Measurements from ENCODE around the gene ARHGEF19.
"Not testable (repeated sequence)": the region's sequence is repeated elsewhere in the genome, so short reads cannot be mapped to it uniquely, and the experiment has no call there.

The ARHGEF19 gene

DNA sequence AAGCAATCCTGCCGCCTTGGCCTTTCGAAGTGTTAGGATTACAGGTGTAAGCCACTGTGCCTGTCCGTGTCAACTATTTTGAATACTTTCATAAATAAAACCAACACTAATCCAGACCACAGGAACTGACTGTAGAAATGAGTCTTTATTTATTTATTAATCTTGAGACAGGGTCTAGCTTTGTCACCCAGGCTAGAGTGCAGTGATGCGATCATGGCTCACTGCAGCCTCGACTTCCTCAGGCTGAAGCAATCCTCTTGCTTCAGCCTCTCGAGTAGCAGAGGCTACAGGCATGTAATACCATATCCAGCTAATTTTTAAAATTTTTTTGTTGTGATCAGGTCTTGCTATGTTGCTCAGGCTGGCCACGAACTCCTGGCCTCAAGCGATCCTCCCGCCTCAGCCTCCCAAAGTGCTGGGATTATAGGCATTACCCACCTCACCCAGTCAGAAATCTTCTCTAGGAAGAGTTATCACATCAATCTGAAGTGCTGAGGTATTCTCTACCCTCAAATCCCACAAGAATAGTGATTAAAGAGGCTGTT is 46.2 kb upstream of the ARHGEF19 start:
- no peak for ATAC-seq
- TF ChIP-seq PPARA (CRISPR knock-in tag; IDR thresholded peaks at IDR 0.05; ENCODE audit: borderline replicate concordance) (no peak), ZFP3 (CRISPR knock-in tag; IDR thresholded peaks at IDR 0.05) (no peak), ZNF8 (CRISPR knock-in tag; IDR thresholded peaks at IDR 0.05) (no peak), ZNF565 (CRISPR knock-in tag; conservative IDR thresholded peaks at IDR 0.05; ENCODE audit: low read depth) (no peak), TOX (CRISPR knock-in tag; IDR thresholded peaks at IDR 0.05; ENCODE audit: borderline replicate concordance) (no peak), ZNF70 (CRISPR knock-in tag; IDR thresholded peaks at IDR 0.05) (no peak), ZFP30 (CRISPR knock-in tag; IDR thresholded peaks at IDR 0.05) (no peak), TCF4 (CRISPR knock-in tag; IDR thresholded peaks at IDR 0.05; ENCODE audit: borderline replicate concordance) (no peak), RARB (CRISPR knock-in tag; IDR thresholded peaks at IDR 0.05) (no peak), CSDC2 (CRISPR knock-in tag; IDR thresholded peaks at IDR 0.05) (no peak), BACH2 (CRISPR knock-in tag; IDR thresholded peaks at IDR 0.05; ENCODE audit: borderline replicate concordance) (no peak), OSR1 (CRISPR knock-in tag; IDR thresholded peaks at IDR 0.05) (no peak), SNAI2 (CRISPR knock-in tag; IDR thresholded peaks at IDR 0.05) (no peak)
- TF ChIP-seq, protein P1, sequence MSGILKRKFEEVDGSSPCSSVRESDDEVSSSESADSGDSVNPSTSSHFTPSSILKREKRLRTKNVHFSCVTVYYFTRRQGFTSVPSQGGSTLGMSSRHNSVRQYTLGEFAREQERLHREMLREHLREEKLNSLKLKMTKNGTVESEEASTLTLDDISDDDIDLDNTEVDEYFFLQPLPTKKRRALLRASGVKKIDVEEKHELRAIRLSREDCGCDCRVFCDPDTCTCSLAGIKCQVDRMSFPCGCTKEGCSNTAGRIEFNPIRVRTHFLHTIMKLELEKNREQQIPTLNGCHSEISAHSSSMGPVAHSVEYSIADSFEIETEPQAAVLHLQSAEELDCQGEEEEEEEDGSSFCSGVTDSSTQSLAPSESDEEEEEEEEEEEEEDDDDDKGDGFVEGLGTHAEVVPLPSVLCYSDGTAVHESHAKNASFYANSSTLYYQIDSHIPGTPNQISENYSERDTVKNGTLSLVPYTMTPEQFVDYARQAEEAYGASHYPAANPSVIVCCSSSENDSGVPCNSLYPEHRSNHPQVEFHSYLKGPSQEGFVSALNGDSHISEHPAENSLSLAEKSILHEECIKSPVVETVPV (CRISPR knock-in tag; IDR thresholded peaks at IDR 0.05) = no peak

DNA sequence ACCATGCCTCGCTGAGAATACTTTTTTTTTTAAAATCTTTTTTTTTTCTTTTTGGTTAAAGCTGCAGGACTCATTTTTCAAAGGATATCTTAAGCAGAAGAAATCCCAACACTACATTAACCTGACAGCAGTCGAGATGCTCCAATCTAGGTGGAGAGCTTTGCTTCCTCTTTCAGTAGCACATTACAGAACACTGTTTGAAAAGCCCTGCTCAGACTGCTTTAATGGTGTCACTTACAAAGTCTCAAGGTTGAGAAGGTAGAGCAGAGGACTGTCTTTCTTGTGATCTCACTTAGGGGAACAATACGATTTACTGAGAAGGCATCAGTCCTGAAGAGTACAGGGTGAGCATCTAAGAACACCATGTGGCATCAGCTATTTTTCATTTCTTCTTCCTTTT is 45.5 kb upstream of the ARHGEF19 start:
- ATAC-seq = no peak
- TF ChIP-seq ARNTL (CRISPR knock-in tag; IDR thresholded peaks at IDR 0.05; ENCODE audit: borderline replicate concordance, low read depth) (no peak), ZFP30 (CRISPR knock-in tag; IDR thresholded peaks at IDR 0.05) (no peak), ZNF8 (CRISPR knock-in tag; IDR thresholded peaks at IDR 0.05) (no peak), BACH2 (CRISPR knock-in tag; IDR thresholded peaks at IDR 0.05; ENCODE audit: borderline replicate concordance) (no peak), CSDC2 (CRISPR knock-in tag; IDR thresholded peaks at IDR 0.05) (no peak), TCF4 (CRISPR knock-in tag; IDR thresholded peaks at IDR 0.05; ENCODE audit: borderline replicate concordance) (no peak), ZNF565 (CRISPR knock-in tag; conservative IDR thresholded peaks at IDR 0.05; ENCODE audit: low read depth) (no peak), ESRRG (CRISPR knock-in tag; IDR thresholded peaks at IDR 0.05) (no peak), ZFP3 (CRISPR knock-in tag; IDR thresholded peaks at IDR 0.05) (no peak)

DNA sequence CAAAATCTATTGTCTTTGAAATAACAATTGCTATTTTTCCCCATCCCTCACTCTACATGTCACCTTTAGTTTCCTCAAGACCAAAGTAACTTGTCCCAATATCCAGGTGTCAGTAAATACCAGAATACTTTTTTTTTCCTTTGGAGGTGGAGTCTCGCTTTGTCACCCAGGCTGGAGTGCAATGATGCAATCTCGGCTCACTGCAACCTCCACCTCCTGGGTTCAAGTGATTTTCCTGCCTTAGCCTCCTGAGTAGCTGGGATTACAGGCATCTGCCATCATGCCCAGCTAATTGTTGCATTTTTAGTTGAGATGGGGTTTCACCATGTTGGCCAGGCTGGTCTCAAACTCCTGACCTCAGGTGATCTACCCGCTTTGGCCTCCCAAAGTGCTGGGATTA is 45.1 kb upstream of the ARHGEF19 start:
- not testable (repeated sequence) for ATAC-seq

DNA sequence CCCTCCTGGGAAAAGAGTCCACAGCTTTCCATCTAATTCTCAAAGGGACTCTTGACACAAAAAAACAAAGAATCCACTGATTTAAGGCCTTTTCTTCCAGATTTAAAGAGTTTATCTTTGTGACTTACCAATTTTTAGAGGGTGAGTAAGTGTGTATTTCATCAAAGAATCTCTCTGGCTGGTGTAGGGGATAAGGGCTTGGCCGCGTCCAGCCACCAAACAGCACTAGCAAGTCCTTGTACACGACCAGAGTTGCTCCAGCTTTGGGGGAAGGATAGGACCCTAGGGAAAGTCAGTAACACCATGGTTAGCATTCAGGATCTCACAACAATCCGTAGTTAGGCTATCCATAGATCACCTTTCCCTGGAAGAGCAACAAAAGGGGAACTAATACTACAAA is 44.0 kb upstream of the ARHGEF19 start:
- no peak for TF ChIP-seq RARB (CRISPR knock-in tag; IDR thresholded peaks at IDR 0.05)
- TF ChIP-seq ZNF8 (CRISPR knock-in tag; IDR thresholded peaks at IDR 0.05) = no peak
- TF ChIP-seq ARNTL (CRISPR knock-in tag; IDR thresholded peaks at IDR 0.05; ENCODE audit: borderline replicate concordance, low read depth) = no peak
- TF ChIP-seq ZFP3 (CRISPR knock-in tag; IDR thresholded peaks at IDR 0.05) = no peak
- TF ChIP-seq, protein P2, sequence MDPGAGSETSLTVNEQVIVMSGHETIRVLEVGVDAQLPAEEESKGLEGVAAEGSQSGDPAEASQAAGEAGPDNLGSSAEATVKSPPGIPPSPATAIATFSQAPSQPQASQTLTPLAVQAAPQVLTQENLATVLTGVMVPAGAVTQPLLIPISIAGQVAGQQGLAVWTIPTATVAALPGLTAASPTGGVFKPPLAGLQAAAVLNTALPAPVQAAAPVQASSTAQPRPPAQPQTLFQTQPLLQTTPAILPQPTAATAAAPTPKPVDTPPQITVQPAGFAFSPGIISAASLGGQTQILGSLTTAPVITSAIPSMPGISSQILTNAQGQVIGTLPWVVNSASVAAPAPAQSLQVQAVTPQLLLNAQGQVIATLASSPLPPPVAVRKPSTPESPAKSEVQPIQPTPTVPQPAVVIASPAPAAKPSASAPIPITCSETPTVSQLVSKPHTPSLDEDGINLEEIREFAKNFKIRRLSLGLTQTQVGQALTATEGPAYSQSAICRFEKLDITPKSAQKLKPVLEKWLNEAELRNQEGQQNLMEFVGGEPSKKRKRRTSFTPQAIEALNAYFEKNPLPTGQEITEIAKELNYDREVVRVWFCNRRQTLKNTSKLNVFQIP (CRISPR knock-in tag; IDR thresholded peaks at IDR 0.05; ENCODE audit: borderline replicate concordance, low read depth) = no peak
- no peak for TF ChIP-seq GLIS3 (CRISPR knock-in tag; IDR thresholded peaks at IDR 0.05)
- no peak for TF ChIP-seq ESRRG (CRISPR knock-in tag; IDR thresholded peaks at IDR 0.05)
- ATAC-seq = no peak

DNA sequence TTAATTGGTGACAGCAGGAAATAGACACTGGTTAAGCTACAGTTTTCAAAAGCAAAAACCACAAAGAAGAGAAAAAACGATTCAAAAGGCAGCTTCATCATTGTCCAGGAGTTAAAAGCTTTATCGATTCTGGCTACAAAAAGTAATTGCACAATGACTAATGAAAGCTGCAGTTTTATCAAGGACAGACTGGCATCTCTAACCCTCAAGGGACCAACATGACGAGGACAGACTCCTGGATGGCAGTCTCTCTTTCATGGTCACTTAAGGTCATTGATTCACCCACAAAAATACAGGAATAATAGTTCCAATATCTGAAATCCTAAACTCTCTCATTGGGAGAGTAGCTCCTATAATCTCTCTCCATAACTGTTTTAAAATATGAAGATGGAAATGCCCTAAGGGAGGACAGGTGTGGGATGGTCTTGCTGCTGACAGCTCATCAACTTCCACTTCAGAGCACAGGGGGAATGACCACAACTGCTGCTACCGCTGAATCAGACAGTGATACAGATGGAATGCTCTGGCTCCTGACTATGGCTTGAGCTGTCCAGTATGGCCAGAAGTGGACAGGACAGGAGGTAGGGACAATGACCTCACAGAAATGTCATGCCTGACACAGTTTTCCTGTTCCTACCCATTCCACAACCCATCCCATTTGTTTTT is 41.9 kb upstream of the ARHGEF19 start:
- TF ChIP-seq ARNTL (CRISPR knock-in tag; IDR thresholded peaks at IDR 0.05; ENCODE audit: borderline replicate concordance, low read depth) (no peak), CSDC2 (CRISPR knock-in tag; IDR thresholded peaks at IDR 0.05) (no peak), ISL1 (CRISPR knock-in tag; IDR thresholded peaks at IDR 0.05) (no peak), SNAI2 (CRISPR knock-in tag; IDR thresholded peaks at IDR 0.05) (no peak), TCF4 (CRISPR knock-in tag; IDR thresholded peaks at IDR 0.05; ENCODE audit: borderline replicate concordance) (no peak), TOX (CRISPR knock-in tag; IDR thresholded peaks at IDR 0.05; ENCODE audit: borderline replicate concordance) (no peak)
- TF ChIP-seq, protein P3, sequence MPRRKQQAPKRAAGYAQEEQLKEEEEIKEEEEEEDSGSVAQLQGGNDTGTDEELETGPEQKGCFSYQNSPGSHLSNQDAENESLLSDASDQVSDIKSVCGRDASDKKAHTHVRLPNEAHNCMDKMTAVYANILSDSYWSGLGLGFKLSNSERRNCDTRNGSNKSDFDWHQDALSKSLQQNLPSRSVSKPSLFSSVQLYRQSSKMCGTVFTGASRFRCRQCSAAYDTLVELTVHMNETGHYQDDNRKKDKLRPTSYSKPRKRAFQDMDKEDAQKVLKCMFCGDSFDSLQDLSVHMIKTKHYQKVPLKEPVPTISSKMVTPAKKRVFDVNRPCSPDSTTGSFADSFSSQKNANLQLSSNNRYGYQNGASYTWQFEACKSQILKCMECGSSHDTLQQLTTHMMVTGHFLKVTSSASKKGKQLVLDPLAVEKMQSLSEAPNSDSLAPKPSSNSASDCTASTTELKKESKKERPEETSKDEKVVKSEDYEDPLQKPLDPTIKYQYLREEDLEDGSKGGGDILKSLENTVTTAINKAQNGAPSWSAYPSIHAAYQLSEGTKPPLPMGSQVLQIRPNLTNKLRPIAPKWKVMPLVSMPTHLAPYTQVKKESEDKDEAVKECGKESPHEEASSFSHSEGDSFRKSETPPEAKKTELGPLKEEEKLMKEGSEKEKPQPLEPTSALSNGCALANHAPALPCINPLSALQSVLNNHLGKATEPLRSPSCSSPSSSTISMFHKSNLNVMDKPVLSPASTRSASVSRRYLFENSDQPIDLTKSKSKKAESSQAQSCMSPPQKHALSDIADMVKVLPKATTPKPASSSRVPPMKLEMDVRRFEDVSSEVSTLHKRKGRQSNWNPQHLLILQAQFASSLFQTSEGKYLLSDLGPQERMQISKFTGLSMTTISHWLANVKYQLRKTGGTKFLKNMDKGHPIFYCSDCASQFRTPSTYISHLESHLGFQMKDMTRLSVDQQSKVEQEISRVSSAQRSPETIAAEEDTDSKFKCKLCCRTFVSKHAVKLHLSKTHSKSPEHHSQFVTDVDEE (CRISPR knock-in tag; IDR thresholded peaks at IDR 0.05) = no peak
- TF ChIP-seq, protein P1 (CRISPR knock-in tag; IDR thresholded peaks at IDR 0.05) = no peak
- no peak for ATAC-seq
